Sigmoid colon (tissue), 7 donors: ENCODE data around the gene DIPK1B. TPM values are rescaled to one million over a fixed set of nuclear protein-coding genes. Genes with fewer than 3 reads are reported as not detected.

Experiments used
- DNase-seq: peaks from one replicate; pipeline ENCODE4 v3.0.0-alpha.2; 2019
- H3K27ac ChIP-seq, 4 donors: fragments of 200-600 bp; sonication (generic); one replicate each; pipeline ENCODE4 v1.5.1; 2016 to 2019; ENCODE audit warnings: mild to moderate bottlenecking in 1 of 4
- H3K27me3 ChIP-seq, 3 donors: fragments of 200-600 bp; sonication (generic); one replicate each; pipeline ENCODE4 v1.5.1; 2019; ENCODE audit warnings: mild to moderate bottlenecking in 1 of 3
- H3K36me3 ChIP-seq, 4 donors: fragments of 200-600 bp; sonication (generic); one replicate each; pipeline ENCODE4 v1.5.1; 2016 to 2019
- H3K4me1 ChIP-seq, 4 donors: fragments of 200-600 bp; sonication (generic); one replicate each; pipeline ENCODE4 v1.5.1; 2017 to 2019
- H3K4me3 ChIP-seq, 4 donors: fragments of 200-600 bp; sonication (generic); one replicate each; pipeline ENCODE4 v1.5.1; 2017 to 2019; ENCODE audit warnings: mild to moderate bottlenecking in 2 of 4, moderate library complexity in 1 of 4
- H3K9me3 ChIP-seq, 4 donors: fragments of 200-600 bp in 3 of 4; sonication (generic) in 3 of 4; one replicate each; pipeline versions ENCODE4 v1.5.1 to v1.6.1; 2013 to 2019
- CTCF ChIP-seq, 4 experiments: fragments of 450-650 bp in 3 of 4; fragments of 200-600 bp in 1 of 4; IDR thresholded peaks; one replicate each; pipeline ENCODE4 v1.5.1; 2016 to 2019; ENCODE audit warnings: antibody characterized with exemption in 4 of 4, mild to moderate bottlenecking in 3 of 4, moderate library complexity in 2 of 4
- EP300 ChIP-seq, 4 donors: sonication (generic); formaldehyde crosslinking; IDR thresholded peaks; one replicate each; pipeline ENCODE4 v1.6.1; 2017; ENCODE audit warnings: antibody characterized with exemption in 4 of 4
- POLR2A ChIP-seq, 2 donors: fragments of 450-650 bp; IDR thresholded peaks; one replicate each; pipeline ENCODE4 v1.6.1; 2016; ENCODE audit warnings: antibody characterized with exemption in 2 of 2, mild to moderate bottlenecking in 2 of 2, moderate library complexity in 2 of 2
- POLR2AphosphoS5 ChIP-seq, 4 donors: sonication (generic); formaldehyde crosslinking; IDR thresholded peaks; one replicate each; pipeline ENCODE4 v1.6.1; 2017; ENCODE audit warnings: antibody characterized with exemption in 4 of 4
- WGBS, 2 donors: extraction: QIAGEN DNeasy Blood & Tissue Kit; methylation state at CpG; one replicate each; pipeline ENCODE4 v1.1.7; 2013; 5-methylcytosine and 5-hydroxymethylcytosine counted together
- intact Hi-C: fragments of 100-400 bp; cut with DNase I; formaldehyde crosslinking; loops from one replicate; pipeline ENCODE4 v1.15.1; 2023
- polyA plus RNA-seq, 3 donors: library from polyadenylated mRNA; stranded (reverse); fragments of 200-250 nt; gene quantifications; one replicate each; pipeline ENCODE4 v1.2.3, GENCODE V29; 2013
- total RNA-seq, 4 donors: library from RNA; depleted of rRNA; stranded (reverse); fragments of >200 nt; gene quantifications; one replicate each; pipeline ENCODE4 v1.1.0, GENCODE V29; 2016
- donor health status: healthy with polysubstance abuse.
- donor health status: Bipolar disorder and iron deficiency.
- donor health status: healthy.

DIPK1B gene
- total RNA-seq (10 to 100 TPM in 3 of 4 donors, 1 to 10 TPM in 1; 9.6 to 18.3 (median 14.3) TPM), polyA plus RNA-seq (1 to 10 TPM in 1 of 3 donors, under 1 TPM in 2; 0.23 to 6.5 (median 0.60) TPM)

GRCh38 chr9:136711751-136712689, at the start of gene DIPK1B:
Gene DIPK1B, plus strand, starts transcription at chr9:136712572. Its CDS starts 94 bp downstream, at chr9:136712666.
- intact Hi-C loops, result no loop called here
- DNase-seq, result no peak
- WGBS, 2 donors, result 1% methylated on average over 119 of the region's 119 CpGs
- H3K27me3 ChIP-seq, result peaks cover 0 to 20% (median 20%) of the 10 kb centered on the region in 3 donors
- peak within 1 kb of the TSS; percentile 51 to 70 (median 61) for H3K4me3 ChIP-seq
- no peaks in the 10 kb centered on the region for H3K9me3 ChIP-seq
- H3K36me3 ChIP-seq, result no peaks in the 10 kb centered on the region
- peak within 1 kb of the TSS; percentile 66 to 76 (median 74) for H3K27ac ChIP-seq
- peaks cover 0 to 23% (median 20%) of the 10 kb centered on the region in 4 donors for H3K4me1 ChIP-seq
- TF ChIP-seq EP300 (IDR thresholded peaks at IDR 0.05) (no peak), POLR2AphosphoS5 (IDR thresholded peaks at IDR 0.05) (no peak), POLR2A (IDR thresholded peaks at IDR 0.05) (no peak), CTCF (IDR thresholded peaks at IDR 0.05) (no peak)

GRCh38 chr9:136662656-136663581, 49.5 kb upstream of the DIPK1B start, which contains the start of gene EGFL7:
Gene EGFL7, plus strand, starts transcription at chr9:136662916. Its CDS starts 5,367 bp downstream, at chr9:136668283.
- Histone ChIP-seq H3K27ac (peak within 1 kb of the TSS; percentile 42 to 70 (median 52)), H3K4me3 (peak within 1 kb of the TSS; percentile 19 to 50 (median 36)), H3K27me3 (peaks cover 15 to 78% (median 47%) of the 10 kb centered on the region in 3 donors), H3K4me1 (peaks cover 0 to 18% (median 12%) of the 10 kb centered on the region in 4 donors), H3K36me3 (no peaks in the 10 kb centered on the region), H3K9me3 (no peaks in the 10 kb centered on the region)
- WGBS, 2 donors, result 51 to 62% methylated on average over 38 of the region's 38 CpGs
- TF ChIP-seq CTCF (IDR thresholded peaks at IDR 0.05) (no peak), EP300 (IDR thresholded peaks at IDR 0.05) (no peak), POLR2A (IDR thresholded peaks at IDR 0.05) (peak; percentile 24 to 40), POLR2AphosphoS5 (IDR thresholded peaks at IDR 0.05) (peak; percentile 39 to 82 (median 66))
- intact Hi-C loops, result no loop called here
- no peak for DNase-seq

- WGBS, 2 donors, result 73 to 80% methylated on average over 27 of the region's 27 CpGs
- no peaks in the 10 kb centered on the region for H3K9me3 ChIP-seq
- intact Hi-C loops, result no loop called here
- H3K4me1 ChIP-seq, result peaks cover 0 to 18% (median 12%) of the 10 kb centered on the region in 4 donors
- TF ChIP-seq POLR2AphosphoS5 (IDR thresholded peaks at IDR 0.05), result no peak
- TF ChIP-seq EP300 (IDR thresholded peaks at IDR 0.05), result no peak
- TF ChIP-seq POLR2A (IDR thresholded peaks at IDR 0.05), result no peak
- TF ChIP-seq CTCF (IDR thresholded peaks at IDR 0.05), result no peak
- peak overlapping the region; percentile 36 to 70 (median 51) for H3K27ac ChIP-seq
- H3K4me3 ChIP-seq, result peak overlapping the region; percentile 19 to 50 (median 36)
- H3K36me3 ChIP-seq, result no peaks in the 10 kb centered on the region
- DNase-seq, result no peak
- peaks cover 14 to 64% (median 39%) of the 10 kb centered on the region in 3 donors for H3K27me3 ChIP-seq
Measured at GRCh38 chr9:136664000-136664915, 48.1 kb upstream of the DIPK1B start.
